SK-N-SH (cell line): ENCODE measurements around the gene ZFAND6. TPM values are rescaled to one million over a fixed set of nuclear protein-coding genes. Genes with fewer than 3 reads are reported as not detected.

Source experiments
- CTCF ChIA-PET: fragments of 300-600, 350-600 bp; formaldehyde crosslinking; extraction: SDS; loops from one replicate; lab custom pipeline; 2021; lab: Yijun Ruan, JAX
- POLR2A ChIA-PET: fragments of 350-600 bp; sonication (Branson Sonifier 250); formaldehyde crosslinking; extraction: SDS; loops from one replicate; lab custom pipeline; 2020; ENCODE audit warnings: antibody characterized with exemption, inconsistent platforms; lab: Yijun Ruan, JAX
- DNase-seq: peaks from one replicate; pipeline ENCODE4 v3.0.0; 2012
- H2AFZ ChIP-seq: fragments of 200-600 bp; sonication (generic); 2 replicates; pipeline ENCODE4 v1.8.1; 2016; ENCODE audit warnings: antibody characterized with exemption, mild to moderate bottlenecking, low read depth
- H3F3A ChIP-seq: fragments of 200-600 bp; sonication (generic); replicated peaks from 2 replicates; pipeline ENCODE3; 2016; ENCODE audit warnings: antibody characterized with exemption, mild to moderate bottlenecking; ENCODE audit not compliant: insufficient read depth
- H3K27ac ChIP-seq, 2 experiments: fragments of 200-500 bp in 1 of 2; fragments of 200-600 bp in 1 of 2; sonication (Bioruptor generic) in 1 of 2; sonication (generic), shearing (Covaris generic) in 1 of 2; 2 replicates each; pipeline versions ENCODE4 v1.5.1 to v1.6.1; 2014 to 2016; ENCODE audit warnings: low read depth in 2 of 2, inconsistent platforms in 1 of 2, low read length in 1 of 2, mild to moderate bottlenecking in 1 of 2, mixed read lengths in 1 of 2
- H3K27me3 ChIP-seq: fragments of 200-600 bp; sonication (generic), shearing (Covaris generic); 2 replicates; pipeline ENCODE4 v1.6.1; 2016; ENCODE audit warnings: mixed run types; ENCODE audit not compliant: insufficient read depth
- H3K36me3 ChIP-seq, 2 experiments: fragments of 200-500 bp in 1 of 2; fragments of 200-600 bp in 1 of 2; sonication (Bioruptor generic) in 1 of 2; sonication (generic) in 1 of 2; replicated peaks in 1 of 2; 2 replicates each; pipeline versions ENCODE3 to v1.5.1; 2014 to 2016; ENCODE audit warnings: low read length in 1 of 2, mild to moderate bottlenecking in 1 of 2; ENCODE audit not compliant: insufficient read depth in 2 of 2, control insufficient read depth in 1 of 2
- H3K4me1 ChIP-seq, 2 experiments: fragments of 200-500 bp in 1 of 2; fragments of 200-600 bp in 1 of 2; sonication (Bioruptor generic) in 1 of 2; sonication (generic), shearing (Covaris generic) in 1 of 2; 2 replicates each; pipeline versions ENCODE4 v1.5.1 to v1.6.1; 2014 to 2016; ENCODE audit warnings: low read depth in 1 of 2, low read length in 1 of 2, mixed run types in 1 of 2; ENCODE audit not compliant: insufficient read depth in 2 of 2, control insufficient read depth in 1 of 2
- H3K4me2 ChIP-seq: fragments of 200-600 bp; sonication (generic), shearing (Covaris generic); 2 replicates; pipeline ENCODE4 v1.6.1; 2017; ENCODE audit warnings: mixed run types
- H3K4me3 ChIP-seq, 2 experiments: fragments of 200-500 bp in 1 of 2; fragments of 200-600 bp in 1 of 2; sonication (Bioruptor generic) in 1 of 2; sonication (generic), shearing (Covaris generic) in 1 of 2; 2 replicates each; pipeline versions ENCODE4 v1.5.1 to v1.8.1; 2014 to 2016; ENCODE audit warnings: low read depth in 2 of 2, inconsistent platforms in 1 of 2, low read length in 1 of 2, mild to moderate bottlenecking in 1 of 2, mixed read lengths in 1 of 2, moderate library complexity in 1 of 2
- H3K79me2 ChIP-seq: fragments of 200-600 bp; sonication (generic); 2 replicates; pipeline ENCODE4 v1.8.1; 2017; ENCODE audit warnings: mild to moderate bottlenecking; ENCODE audit not compliant: insufficient read depth
- H3K9ac ChIP-seq: fragments of 200-600 bp; sonication (generic); 2 replicates; pipeline ENCODE4 v1.6.1; 2017; ENCODE audit warnings: mixed run types
- H3K9me2 ChIP-seq: fragments of 200-600 bp; sonication (generic); 2 replicates; pipeline ENCODE4 v1.6.1; 2017; ENCODE audit warnings: mixed run types
- H3K9me3 ChIP-seq: fragments of 200-600 bp; sonication (generic); 2 replicates; pipeline ENCODE4 v1.6.1; 2017; ENCODE audit warnings: mixed run types, mild to moderate bottlenecking, moderate library complexity
- H4K20me1 ChIP-seq: fragments of 200-600 bp; sonication (generic); 2 replicates; pipeline ENCODE4 v1.6.1; 2017; ENCODE audit warnings: mild to moderate bottlenecking, mixed run types; ENCODE audit not compliant: insufficient read depth
- CHD2 ChIP-seq: fragments of 150-350 bp; IDR thresholded peaks from 2 replicates; pipeline ENCODE4 v1.6.1; 2018; ENCODE audit warnings: low read length; ENCODE audit not compliant: partially characterized antibody
- ELF1 ChIP-seq: IDR thresholded peaks from 2 replicates; pipeline ENCODE4 v1.4.0; 2012
- EP300 ChIP-seq, 2 experiments: IDR thresholded peaks; 2 replicates each; pipeline versions ENCODE4 v1.4.0 to v1.6.1; 2012; ENCODE audit warnings: borderline replicate concordance in 1 of 2, low read depth in 1 of 2, low read length in 1 of 2
- EZH2phosphoT487 ChIP-seq: fragments of 200-600 bp; sonication (generic); IDR thresholded peaks from 2 replicates; pipeline ENCODE4 v1.6.1; 2017; ENCODE audit warnings: low read depth, mixed run types, mild to moderate bottlenecking, antibody characterized with exemption, moderate library complexity, borderline replicate concordance
- FOSL2 ChIP-seq: IDR thresholded peaks from 2 replicates; pipeline ENCODE4 v1.4.0; 2012; ENCODE audit warnings: low read depth, mild to moderate bottlenecking, moderate library complexity, borderline replicate concordance
- GABPA ChIP-seq: IDR thresholded peaks from 2 replicates; pipeline ENCODE4 v1.4.0; 2012; ENCODE audit warnings: low read depth, mild to moderate bottlenecking
- GATA2 ChIP-seq: sonication (generic); formaldehyde crosslinking; IDR thresholded peaks from 2 replicates; pipeline ENCODE4 v1.5.0; 2020; ENCODE audit warnings: mild to moderate bottlenecking, missing genetic modification reagents
- JUND ChIP-seq: IDR thresholded peaks from 2 replicates; pipeline ENCODE4 v1.4.0; 2012
- MEF2A ChIP-seq: IDR thresholded peaks from 2 replicates; pipeline ENCODE4 v1.4.0; 2012; ENCODE audit warnings: low read depth, borderline replicate concordance
- NFIC ChIP-seq: IDR thresholded peaks from 2 replicates; pipeline ENCODE4 v1.4.0; 2012; ENCODE audit warnings: borderline replicate concordance
- NRF1 ChIP-seq: IDR thresholded peaks from 2 replicates; pipeline ENCODE4 v1.6.1; 2012; ENCODE audit warnings: low read depth, mild to moderate bottlenecking, low read length
- RCOR1 ChIP-seq: fragments of 150-350 bp; IDR thresholded peaks from 2 replicates; pipeline ENCODE4 v1.6.1; 2017; ENCODE audit warnings: antibody characterized with exemption, low read length
- RFX5 ChIP-seq: IDR thresholded peaks from 2 replicates; pipeline ENCODE4 v1.6.1; 2012; ENCODE audit warnings: mild to moderate bottlenecking, improper control_type of control experiment, low read length
- RXRA ChIP-seq: IDR thresholded peaks from 2 replicates; pipeline ENCODE4 v1.4.0; 2012; ENCODE audit warnings: low read depth, mild to moderate bottlenecking, borderline replicate concordance
- SMC3 ChIP-seq: IDR thresholded peaks from 2 replicates; pipeline ENCODE4 v1.6.1; 2012; ENCODE audit warnings: low read depth, low read length, improper control_type of control experiment
- USF2 ChIP-seq: fragments of 150-350 bp; IDR thresholded peaks from 2 replicates; pipeline ENCODE4 v1.6.1; 2017; ENCODE audit warnings: antibody characterized with exemption, low read length, low read depth, borderline replicate concordance
- WGBS: methylation state at CpG from one replicate; pipeline ENCODE4 v1.1.6; 2017; ENCODE audit warnings: low lambda C conversion rate; 5-methylcytosine and 5-hydroxymethylcytosine counted together
- polyA plus RNA-seq, 3 experiments: library from polyadenylated mRNA; depleted of rRNA; stranded (reverse); fragments of >200 nt; gene quantifications; 2 replicates each; pipeline ENCODE4 v1.2.3, GENCODE V29; 2012
- TF ChIP-seq, protein P1 (sequence below): fragments of 150-350 bp; IDR thresholded peaks from 2 replicates; pipeline ENCODE4 v1.6.1; 2016; ENCODE audit warnings: mild to moderate bottlenecking, low read depth, low read length
- TF ChIP-seq, protein P2 (sequence below): IDR thresholded peaks from 2 replicates; pipeline ENCODE4 v1.6.1; 2012; ENCODE audit warnings: mild to moderate bottlenecking, low read depth, low read length, moderate library complexity

Gene ZFAND6
- polyA plus RNA-seq, 1 of the 3 experiments (the other 2 are of a cell fraction), result 90.1 TPM

GRCh38 chr15:80171787-80172186, 112.3 kb downstream of the ZFAND6 start:
- H3K4me2 ChIP-seq, result no peak overlapping the region
- H3K36me3 ChIP-seq, result peaks cover 0 to 6% of the 10 kb centered on the region in 2 experiments
- peaks cover 0 to 14% of the 10 kb centered on the region in 2 experiments; a peak in 2 of 4 replicates for H3K4me1 ChIP-seq
- no peak overlapping the region for H3K9ac ChIP-seq
- DNase-seq, result no peak
- no peaks in the 10 kb centered on the region for H3K9me2 ChIP-seq
- peaks cover 16% of the 10 kb centered on the region for H3F3A ChIP-seq
- no peak overlapping the region for H3K27ac ChIP-seq
- CTCF ChIA-PET, result interaction anchor here (1.5 to 2.4 kb wide), 5 partner anchors 11 to 791 kb away, joined by 4 to 18 read pairs (median 7); partner anchors contain the start of gene ZFAND6
- no peak overlapping the region for H3K4me3 ChIP-seq
- 89% methylated on average over 3 of the region's 4 CpGs for WGBS
- TF ChIP-seq RCOR1, result no peak
- TF ChIP-seq NFIC, result no peak
- no peak for TF ChIP-seq RFX5
- no peak for TF ChIP-seq CHD2
- no peak for TF ChIP-seq SMC3
- TF ChIP-seq, protein P1, sequence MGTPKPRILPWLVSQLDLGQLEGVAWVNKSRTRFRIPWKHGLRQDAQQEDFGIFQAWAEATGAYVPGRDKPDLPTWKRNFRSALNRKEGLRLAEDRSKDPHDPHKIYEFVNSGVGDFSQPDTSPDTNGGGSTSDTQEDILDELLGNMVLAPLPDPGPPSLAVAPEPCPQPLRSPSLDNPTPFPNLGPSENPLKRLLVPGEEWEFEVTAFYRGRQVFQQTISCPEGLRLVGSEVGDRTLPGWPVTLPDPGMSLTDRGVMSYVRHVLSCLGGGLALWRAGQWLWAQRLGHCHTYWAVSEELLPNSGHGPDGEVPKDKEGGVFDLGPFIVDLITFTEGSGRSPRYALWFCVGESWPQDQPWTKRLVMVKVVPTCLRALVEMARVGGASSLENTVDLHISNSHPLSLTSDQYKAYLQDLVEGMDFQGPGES, result no peak
- TF ChIP-seq GABPA, result no peak
- no peak for TF ChIP-seq MEF2A
- TF ChIP-seq EZH2phosphoT487, result no peak
- no peak for TF ChIP-seq JUND
- TF ChIP-seq RXRA, result no peak
- TF ChIP-seq, protein P2, sequence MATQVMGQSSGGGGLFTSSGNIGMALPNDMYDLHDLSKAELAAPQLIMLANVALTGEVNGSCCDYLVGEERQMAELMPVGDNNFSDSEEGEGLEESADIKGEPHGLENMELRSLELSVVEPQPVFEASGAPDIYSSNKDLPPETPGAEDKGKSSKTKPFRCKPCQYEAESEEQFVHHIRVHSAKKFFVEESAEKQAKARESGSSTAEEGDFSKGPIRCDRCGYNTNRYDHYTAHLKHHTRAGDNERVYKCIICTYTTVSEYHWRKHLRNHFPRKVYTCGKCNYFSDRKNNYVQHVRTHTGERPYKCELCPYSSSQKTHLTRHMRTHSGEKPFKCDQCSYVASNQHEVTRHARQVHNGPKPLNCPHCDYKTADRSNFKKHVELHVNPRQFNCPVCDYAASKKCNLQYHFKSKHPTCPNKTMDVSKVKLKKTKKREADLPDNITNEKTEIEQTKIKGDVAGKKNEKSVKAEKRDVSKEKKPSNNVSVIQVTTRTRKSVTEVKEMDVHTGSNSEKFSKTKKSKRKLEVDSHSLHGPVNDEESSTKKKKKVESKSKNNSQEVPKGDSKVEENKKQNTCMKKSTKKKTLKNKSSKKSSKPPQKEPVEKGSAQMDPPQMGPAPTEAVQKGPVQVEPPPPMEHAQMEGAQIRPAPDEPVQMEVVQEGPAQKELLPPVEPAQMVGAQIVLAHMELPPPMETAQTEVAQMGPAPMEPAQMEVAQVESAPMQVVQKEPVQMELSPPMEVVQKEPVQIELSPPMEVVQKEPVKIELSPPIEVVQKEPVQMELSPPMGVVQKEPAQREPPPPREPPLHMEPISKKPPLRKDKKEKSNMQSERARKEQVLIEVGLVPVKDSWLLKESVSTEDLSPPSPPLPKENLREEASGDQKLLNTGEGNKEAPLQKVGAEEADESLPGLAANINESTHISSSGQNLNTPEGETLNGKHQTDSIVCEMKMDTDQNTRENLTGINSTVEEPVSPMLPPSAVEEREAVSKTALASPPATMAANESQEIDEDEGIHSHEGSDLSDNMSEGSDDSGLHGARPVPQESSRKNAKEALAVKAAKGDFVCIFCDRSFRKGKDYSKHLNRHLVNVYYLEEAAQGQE, result no peak
- TF ChIP-seq USF2, result no peak
- TF ChIP-seq ELF1, result no peak
- no peak for TF ChIP-seq EP300 (IDR thresholded peaks at IDR 0.05; ENCODE audit: borderline replicate concordance in 1 of 2, low read depth in 1 of 2, low read length in 1 of 2)
- TF ChIP-seq FOSL2, result no peak
- no peak for TF ChIP-seq GATA2 (CRISPR knock-in tag)
- no peak for TF ChIP-seq NRF1
- TF ChIP-seq, all 33 proteins: peak for 0
- H4K20me1 ChIP-seq, result no peaks in the 10 kb centered on the region
- no peaks in the 10 kb centered on the region for H3K9me3 ChIP-seq
- no peaks in the 10 kb centered on the region for H3K27me3 ChIP-seq
- POLR2A ChIA-PET, result no interaction called here
- H2AFZ ChIP-seq, result no peak overlapping the region
- no peaks in the 10 kb centered on the region for H3K79me2 ChIP-seq
